Stimulated activated naive B cell treated with anti-CD40 and anti-IgM and Interleukin-4, amounts not matched to agents 10 μg/mL and 1 μg/mL and 100 μg/mL, for 72 hours (primary cell): ENCODE measurements around the gene MBD1.
A peak's percentile ranks its signal among the peaks of the same experiment; 100 is the strongest.

Source experiments
- ATAC-seq, 2 donors: fragments of 150-1000 bp; cut with Tn5 transposase; replicated peaks; 2 replicates each; pipeline ENCODE4 v1.10.0; 2021; ENCODE audit warnings: moderate library complexity in 1 of 2
- DNase-seq: peaks from one replicate; pipeline ENCODE4 v3.0.0; 2021
- H3K27ac Mint-ChIP-seq: one replicate; pipeline ENCODE4 v1.8.0; 2022; ENCODE audit warnings: mild to moderate bottlenecking, mixed read lengths
- H3K27me3 Mint-ChIP-seq, 2 donors: one replicate each; pipeline ENCODE4 v1.8.0; 2022; ENCODE audit warnings: mixed read lengths in 2 of 2
- H3K36me3 Mint-ChIP-seq, 2 donors: one replicate each; pipeline ENCODE4 v1.8.0; 2022; ENCODE audit warnings: mixed read lengths in 2 of 2, mild to moderate bottlenecking in 1 of 2
- H3K4me1 Mint-ChIP-seq, 2 donors: one replicate each; pipeline ENCODE4 v1.8.0; 2022; ENCODE audit warnings: mixed read lengths in 2 of 2, mild to moderate bottlenecking in 1 of 2
- H3K4me3 Mint-ChIP-seq, 2 donors: one replicate each; pipeline ENCODE4 v1.8.0; 2022; ENCODE audit warnings: mild to moderate bottlenecking in 2 of 2, mixed read lengths in 2 of 2, moderate library complexity in 1 of 2
- H3K9me3 Mint-ChIP-seq, 2 donors: one replicate each; pipeline ENCODE4 v1.8.0; 2022; ENCODE audit warnings: mixed read lengths in 2 of 2, mild to moderate bottlenecking in 1 of 2

Gene MBD1

DNA sequence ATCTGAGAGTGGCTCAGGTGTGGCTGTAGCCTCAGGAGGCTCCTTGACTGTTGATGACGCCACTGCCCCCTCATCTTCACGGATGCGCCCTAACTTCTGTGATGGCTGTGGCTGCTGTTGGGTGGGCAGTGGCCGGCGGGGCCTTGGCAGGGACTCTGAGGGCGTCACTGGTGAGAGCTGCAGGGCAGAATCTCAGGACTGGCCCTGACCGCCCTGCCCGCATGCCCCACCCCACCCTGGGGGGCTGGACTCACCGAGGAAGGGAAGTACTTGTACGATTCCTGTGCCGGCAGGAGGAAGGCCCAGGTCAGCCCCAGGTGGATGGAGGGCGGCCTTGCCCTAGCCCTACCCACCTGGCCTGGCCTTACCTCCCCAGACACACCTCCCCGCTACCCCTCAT is 3.7 kb upstream of the MBD1 start:
- Mint-ChIP-seq H3K4me1 (peaks cover 47 to 65% of the 10 kb centered on the region in 2 donors), H3K36me3 (peaks cover 51 to 67% of the 10 kb centered on the region in 2 donors), H3K27me3 (no peaks in the 10 kb centered on the region)

DNA sequence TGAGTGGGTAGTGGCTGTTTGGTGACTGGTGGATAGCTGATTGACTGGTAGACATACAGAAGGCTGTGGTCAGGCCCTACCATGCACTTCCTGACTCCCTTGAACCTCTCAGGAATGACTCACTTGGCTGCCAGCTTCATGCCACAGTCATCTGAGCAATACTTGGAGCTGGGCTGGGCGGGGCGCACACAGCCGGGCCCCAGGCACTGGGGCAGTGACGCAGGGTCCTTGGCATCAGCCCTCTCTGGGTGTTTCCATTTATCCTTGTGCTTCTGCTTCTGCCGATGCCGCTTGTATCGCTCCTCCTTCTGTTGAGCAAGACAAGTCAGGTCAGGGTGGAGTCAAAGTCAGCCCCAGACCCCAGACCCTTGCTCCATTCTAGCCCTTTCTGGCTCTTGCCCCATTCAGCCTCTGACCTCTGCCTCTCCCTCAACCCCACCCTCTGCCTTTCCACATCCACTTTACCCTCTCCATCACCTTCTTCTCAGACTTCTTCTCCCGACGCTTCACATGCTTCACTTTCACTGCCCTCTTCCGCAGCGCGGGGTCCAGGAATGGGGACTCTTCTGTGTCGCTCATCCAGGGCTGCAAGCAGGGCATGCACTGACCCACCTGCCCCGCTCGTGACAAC is 3.0 kb upstream of the MBD1 start:
- Mint-ChIP-seq H3K36me3 (peaks cover 51 to 68% of the 10 kb centered on the region in 2 donors), H3K9me3 (no peaks in the 10 kb centered on the region), H3K4me3 (no peak overlapping the region), H3K4me1 (peaks cover 50 to 70% of the 10 kb centered on the region in 2 donors), H3K27ac (peak overlapping the region; percentile 60), H3K27me3 (no peaks in the 10 kb centered on the region)
- no peak for ATAC-seq
- no peak for DNase-seq

More for the DNA sequence above, 3.7 kb upstream of the MBD1 start:
- Mint-ChIP-seq H3K27ac (peak overlapping the region; percentile 60), H3K4me3 (no peak overlapping the region), H3K9me3 (no peaks in the 10 kb centered on the region)
- ATAC-seq (no peak), DNase-seq (no peak)

DNA sequence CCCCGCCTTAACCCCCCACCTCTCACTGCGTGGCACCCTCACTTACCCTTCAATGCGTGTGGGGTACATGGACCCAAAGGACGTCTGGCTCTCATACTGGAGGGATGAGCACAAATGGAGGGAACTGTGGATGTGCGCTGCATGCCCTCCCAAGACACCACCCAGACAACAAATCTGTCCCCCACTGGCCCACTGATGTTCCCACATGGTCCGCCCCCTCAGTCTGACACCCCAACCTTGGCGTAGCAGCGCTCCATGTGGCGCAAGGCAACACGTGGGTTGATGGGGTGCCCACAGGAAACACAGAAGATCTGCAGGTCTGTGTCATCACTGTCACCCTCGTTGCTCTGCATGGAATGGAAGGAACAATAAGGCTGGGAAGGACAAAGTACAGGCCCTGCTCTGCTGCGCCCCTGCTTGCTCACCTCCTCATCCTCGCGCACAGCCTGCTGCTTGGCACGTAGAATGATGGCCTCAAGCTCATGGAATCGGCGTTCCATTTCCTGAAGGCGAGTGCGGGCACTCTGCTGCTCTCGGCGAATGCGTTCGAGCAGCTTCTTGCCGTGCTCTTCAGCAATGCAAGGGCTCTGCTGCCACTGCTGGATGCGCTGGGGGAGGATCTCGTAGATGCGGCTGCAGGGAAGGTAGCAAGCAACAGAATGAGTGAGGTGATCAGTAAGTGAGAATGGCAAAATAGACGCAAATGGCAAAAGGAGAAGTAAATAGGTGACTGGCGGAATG is 2.3 kb upstream of the MBD1 start:
- H3K27me3 Mint-ChIP-seq: no peaks in the 10 kb centered on the region
- H3K27ac Mint-ChIP-seq: peak overlapping the region; percentile 74
- peaks cover 51 to 74% of the 10 kb centered on the region in 2 donors for H3K36me3 Mint-ChIP-seq
- DNase-seq: no peak
- H3K4me1 Mint-ChIP-seq: peaks cover 56 to 76% of the 10 kb centered on the region in 2 donors
- ATAC-seq: no peak
- H3K9me3 Mint-ChIP-seq: no peaks in the 10 kb centered on the region
- H3K4me3 Mint-ChIP-seq: no peak overlapping the region

DNA sequence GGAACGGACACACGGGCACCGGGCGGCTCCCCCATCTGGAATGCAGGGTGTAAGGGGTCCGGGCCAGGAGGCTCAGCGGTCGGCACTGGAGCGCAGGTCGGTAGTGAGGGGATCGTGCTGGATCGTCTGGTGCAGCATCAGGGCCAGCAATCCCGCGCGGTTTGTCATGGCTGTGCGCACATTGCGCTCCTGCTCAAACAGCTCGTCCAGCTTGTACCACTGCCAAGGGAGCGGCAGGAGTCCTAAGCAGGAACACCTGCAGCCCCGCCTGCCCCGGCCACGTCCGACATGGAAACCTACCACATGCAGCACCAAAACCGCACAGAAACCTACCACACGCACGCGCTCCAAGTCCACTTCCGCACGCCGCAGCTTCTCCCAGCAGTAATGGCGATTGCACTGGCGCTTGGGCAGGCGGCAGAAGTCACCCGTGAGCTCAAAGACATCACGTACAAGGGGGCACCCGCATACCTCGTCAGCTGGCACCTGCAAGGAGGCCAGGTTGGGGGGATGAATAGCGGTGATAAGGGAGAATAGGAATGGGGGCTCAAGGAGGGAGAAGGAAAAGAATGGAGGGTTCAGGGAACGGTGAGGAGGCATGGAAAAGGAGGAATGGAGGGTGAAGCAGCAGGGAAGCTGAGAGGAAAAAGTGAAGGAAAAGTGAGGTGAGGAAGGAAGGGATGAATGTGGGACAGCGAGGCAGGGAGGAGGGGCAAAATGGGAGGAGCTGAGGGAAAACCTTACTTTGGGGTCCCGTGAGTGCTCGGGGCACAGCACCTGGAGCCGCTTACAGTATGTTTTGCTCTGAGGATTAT is 1.4 kb upstream of the MBD1 start:
- Mint-ChIP-seq H3K36me3 (peaks cover 51 to 74% of the 10 kb centered on the region in 2 donors), H3K27ac (peak overlapping the region; percentile 74), H3K27me3 (no peaks in the 10 kb centered on the region), H3K4me3 (peak overlapping the region; percentile 96 to 97), H3K4me1 (peaks cover 56 to 76% of the 10 kb centered on the region in 2 donors), H3K9me3 (no peaks in the 10 kb centered on the region)
- ATAC-seq: no peak
- DNase-seq: no peak

DNA sequence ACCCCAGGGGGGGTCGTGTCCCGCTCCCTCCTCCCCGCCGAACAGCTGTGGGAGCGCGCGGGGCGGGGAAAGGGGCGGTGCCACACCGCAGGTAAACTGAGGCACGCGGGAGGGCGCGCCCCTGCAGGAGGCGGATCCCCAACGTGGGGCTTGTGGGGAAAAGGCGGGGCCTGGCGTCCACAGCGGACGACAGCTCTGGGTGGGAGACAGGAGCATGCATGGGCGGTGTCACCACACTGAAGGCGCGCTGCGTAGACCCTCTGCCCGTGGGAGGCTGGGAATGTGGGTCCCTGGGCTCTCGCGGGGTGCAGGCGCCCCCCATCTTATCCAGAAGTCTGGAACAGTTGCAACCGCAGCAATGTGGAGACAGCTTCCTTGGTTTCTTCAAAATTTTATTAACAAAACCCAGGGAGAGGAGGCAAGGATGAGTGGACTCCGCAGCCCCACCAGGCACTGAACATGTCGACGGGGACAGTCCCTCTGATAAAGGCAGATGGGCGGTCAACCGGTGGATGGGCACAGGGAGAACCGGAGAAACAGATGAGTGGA is 723 bp upstream of the MBD1 start:
- peak overlapping the region; percentile 96 to 97 for H3K4me3 Mint-ChIP-seq
- peak overlapping the region; percentile 97 for H3K27ac Mint-ChIP-seq
- peaks cover 49 to 69% of the 10 kb centered on the region in 2 donors for H3K36me3 Mint-ChIP-seq
- ATAC-seq (no peak), DNase-seq (no peak)
- peaks cover 53 to 72% of the 10 kb centered on the region in 2 donors for H3K4me1 Mint-ChIP-seq
- H3K27me3 Mint-ChIP-seq: no peaks in the 10 kb centered on the region
- H3K9me3 Mint-ChIP-seq: no peaks in the 10 kb centered on the region

DNA sequence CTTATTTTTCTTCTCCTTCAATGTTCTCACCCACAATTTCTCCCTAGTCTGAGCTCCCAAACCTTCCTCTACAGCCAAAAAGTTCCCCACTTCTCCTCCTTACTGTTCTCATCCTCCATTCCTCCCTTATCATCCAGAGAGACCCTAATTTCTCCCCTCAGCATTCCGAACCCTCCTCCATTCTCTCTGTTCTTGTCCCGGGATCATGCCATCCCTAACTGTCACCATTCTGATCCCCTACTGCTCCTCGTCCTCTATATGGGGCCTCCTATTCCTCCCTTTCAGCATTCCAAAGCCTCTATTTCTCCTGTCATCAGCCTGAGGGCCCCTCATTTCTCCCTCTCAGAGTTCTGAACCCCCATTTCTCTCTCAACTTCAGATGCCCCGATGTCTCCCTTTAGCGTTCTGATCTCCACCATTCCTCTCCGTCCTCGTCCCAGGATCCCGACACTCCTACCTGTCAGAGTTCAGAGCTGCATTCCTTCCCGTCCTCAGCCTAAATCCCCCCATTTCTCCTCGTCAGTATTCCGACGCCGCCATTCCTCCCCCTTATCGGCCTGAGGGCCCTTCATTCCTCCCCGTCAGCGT is 522 bp downstream of the MBD1 start:
- peak overlapping the region; percentile 96 to 97 for H3K4me3 Mint-ChIP-seq
- no peaks in the 10 kb centered on the region for H3K27me3 Mint-ChIP-seq
- peaks cover 42 to 60% of the 10 kb centered on the region in 2 donors for H3K4me1 Mint-ChIP-seq
- H3K36me3 Mint-ChIP-seq: peaks cover 55 to 71% of the 10 kb centered on the region in 2 donors
- no peak for ATAC-seq
- DNase-seq: no peak
- no peaks in the 10 kb centered on the region for H3K9me3 Mint-ChIP-seq
- H3K27ac Mint-ChIP-seq: peak overlapping the region; percentile 97

DNA sequence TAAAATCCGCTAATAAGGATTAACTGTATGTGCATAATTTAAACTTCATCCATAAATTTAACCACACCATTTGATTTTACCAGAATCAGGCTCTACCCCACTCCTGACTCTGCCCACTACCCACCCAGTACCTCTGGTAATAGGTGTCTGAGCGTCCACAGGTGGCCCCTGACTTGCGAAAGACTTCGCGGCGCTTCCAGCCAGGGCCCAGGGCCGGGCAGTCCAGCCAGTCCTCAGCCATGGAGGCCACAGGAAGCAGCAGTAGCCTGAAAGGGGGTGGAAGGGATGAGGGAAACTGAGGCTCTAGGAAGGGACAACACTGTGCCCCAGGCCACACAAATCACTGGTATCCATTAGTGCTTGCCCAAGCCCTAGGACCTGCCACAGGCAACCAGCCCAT is 1.6 kb downstream of the MBD1 start:
- ATAC-seq (no peak), DNase-seq (no peak)
- H3K27ac Mint-ChIP-seq: peak overlapping the region; percentile 97
- no peaks in the 10 kb centered on the region for H3K9me3 Mint-ChIP-seq
- H3K27me3 Mint-ChIP-seq: no peaks in the 10 kb centered on the region
- peaks cover 56 to 72% of the 10 kb centered on the region in 2 donors for H3K36me3 Mint-ChIP-seq
- H3K4me1 Mint-ChIP-seq: peaks cover 44 to 53% of the 10 kb centered on the region in 2 donors
- H3K4me3 Mint-ChIP-seq: peak overlapping the region; percentile 96 to 97

DNA sequence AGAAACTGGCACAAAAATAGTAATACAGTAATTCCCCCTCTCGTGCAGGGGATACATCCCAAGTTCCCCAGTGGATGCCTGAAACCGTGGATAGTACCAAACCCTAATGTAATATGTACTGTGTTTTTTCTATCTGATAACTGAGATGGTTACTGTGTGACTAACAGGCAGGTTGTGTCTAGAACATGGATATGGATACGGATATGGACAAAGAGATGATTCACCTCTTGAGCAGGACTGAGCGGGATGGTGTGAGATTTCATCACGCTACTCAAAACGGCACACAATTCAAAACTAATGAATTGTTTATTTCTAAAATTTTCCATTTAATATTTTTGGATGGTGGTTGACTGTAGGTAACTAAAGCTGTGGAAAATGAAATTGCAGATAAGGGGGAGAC is 3.4 kb downstream of the MBD1 start:
- DNase-seq: no peak
- peaks cover 55 to 71% of the 10 kb centered on the region in 2 donors for H3K36me3 Mint-ChIP-seq

DNA sequence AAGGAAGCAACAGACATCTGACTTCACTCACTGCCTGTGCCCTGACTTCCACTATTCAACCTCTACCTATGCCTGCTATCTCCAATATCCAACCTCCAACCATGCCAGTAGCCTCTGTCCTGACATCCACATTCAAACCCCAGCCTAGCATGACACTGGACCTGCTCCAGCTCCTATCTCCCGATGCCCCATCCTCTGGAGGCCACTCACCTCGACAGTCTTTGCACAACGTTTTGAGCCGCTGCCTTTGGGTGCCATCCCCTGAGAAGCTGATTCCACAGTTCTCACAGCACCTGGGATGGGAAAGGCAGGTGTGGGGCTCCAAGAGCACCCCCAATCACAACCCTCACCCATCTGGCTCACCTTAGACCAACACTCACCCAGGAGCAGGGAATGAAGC is 4.9 kb downstream of the MBD1 start:
- Mint-ChIP-seq H3K4me1 (peaks cover 25% of the 10 kb centered on the region in 2 donors), H3K27me3 (no peaks in the 10 kb centered on the region), H3K27ac (no peak overlapping the region), H3K36me3 (peaks cover 50 to 65% of the 10 kb centered on the region in 2 donors), H3K9me3 (no peaks in the 10 kb centered on the region), H3K4me3 (no peak overlapping the region)
- ATAC-seq: no peak
- no peak for DNase-seq

More for the DNA sequence above, 3.4 kb downstream of the MBD1 start:
- Mint-ChIP-seq H3K27ac (no peak overlapping the region), H3K27me3 (no peaks in the 10 kb centered on the region), H3K4me1 (peaks cover 32 to 40% of the 10 kb centered on the region in 2 donors), H3K4me3 (no peak overlapping the region), H3K9me3 (no peaks in the 10 kb centered on the region)
- no peak for ATAC-seq

DNA sequence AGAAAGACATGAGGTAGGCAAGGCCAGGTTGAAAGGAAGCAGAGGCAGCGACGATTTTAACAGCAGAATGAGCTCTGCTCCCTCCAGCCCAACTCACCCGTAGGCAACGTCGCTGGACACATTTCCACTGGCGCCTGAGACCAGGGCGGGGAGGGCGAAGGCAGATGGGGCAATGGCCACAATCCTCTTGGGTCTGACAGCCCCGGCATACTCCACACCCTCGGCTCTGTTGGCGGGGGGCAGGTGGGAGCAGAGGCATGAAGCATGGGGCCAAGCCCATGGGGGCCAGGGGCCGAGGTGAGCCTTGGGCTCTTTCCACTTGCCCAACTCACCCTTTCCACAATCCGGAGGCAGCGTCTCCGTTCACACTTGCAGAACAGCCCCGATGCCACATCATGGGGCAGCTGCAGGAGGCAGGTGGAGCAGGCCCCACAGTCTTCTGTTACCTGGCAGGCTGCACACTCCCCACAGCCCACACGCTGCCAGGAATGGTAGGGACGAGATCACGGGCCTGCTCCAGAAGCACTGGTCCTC is 5.8 kb downstream of the MBD1 start:
- ATAC-seq (no peak), DNase-seq (no peak)
- Mint-ChIP-seq H3K9me3 (no peaks in the 10 kb centered on the region), H3K27ac (no peak overlapping the region), H3K36me3 (peaks cover 47 to 59% of the 10 kb centered on the region in 2 donors), H3K4me3 (no peak overlapping the region), H3K4me1 (peaks cover 16 to 18% of the 10 kb centered on the region in 2 donors), H3K27me3 (no peaks in the 10 kb centered on the region)

DNA sequence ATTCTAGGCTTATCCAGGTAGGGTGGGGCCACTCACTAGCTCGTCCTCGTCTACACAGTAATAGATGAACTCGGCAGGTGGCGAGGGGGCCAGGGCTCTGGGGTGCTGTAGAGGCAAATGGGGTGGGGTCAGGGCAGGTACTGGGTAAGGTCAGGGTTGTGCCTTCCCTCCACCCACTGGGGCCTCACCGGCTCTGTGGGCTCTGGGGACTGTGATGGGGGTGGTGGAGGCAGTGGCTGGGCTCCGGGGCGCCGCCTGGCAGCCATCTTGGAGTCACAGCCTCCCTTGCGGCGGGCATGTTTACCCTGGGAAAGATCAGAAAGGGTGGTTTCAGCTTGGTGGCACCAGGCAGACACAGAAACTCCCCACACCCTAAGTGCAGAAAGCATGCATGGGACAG is 6.4 kb downstream of the MBD1 start:
- Mint-ChIP-seq H3K27me3 (no peaks in the 10 kb centered on the region), H3K4me1 (peaks cover 10 to 11% of the 10 kb centered on the region in 2 donors), H3K9me3 (no peaks in the 10 kb centered on the region), H3K36me3 (peaks cover 49 to 57% of the 10 kb centered on the region in 2 donors), H3K4me3 (no peak overlapping the region), H3K27ac (no peak overlapping the region)
- DNase-seq: no peak
- no peak for ATAC-seq

DNA sequence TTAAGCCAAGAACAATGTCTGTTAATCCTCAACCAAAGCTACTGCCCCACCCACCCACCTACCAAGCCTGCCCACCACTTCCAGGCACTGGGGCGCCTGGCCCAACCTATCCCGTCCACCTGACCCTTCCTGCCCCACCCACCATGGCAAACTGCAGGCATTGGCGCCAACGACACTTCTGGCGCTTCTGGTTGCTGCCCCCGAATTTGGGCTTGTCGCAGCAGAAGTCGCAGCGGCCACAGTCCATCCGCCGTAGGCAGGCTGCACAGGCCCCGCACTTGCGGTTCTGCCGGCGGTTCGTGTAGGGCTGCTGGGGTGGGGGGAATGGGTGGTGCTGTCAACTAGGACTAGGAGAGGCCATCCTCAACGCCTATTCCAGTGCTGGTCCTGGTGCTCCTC is 7.3 kb downstream of the MBD1 start:
- peaks cover 3 to 6% of the 10 kb centered on the region in 2 donors for H3K4me1 Mint-ChIP-seq
- H3K36me3 Mint-ChIP-seq: peaks cover 52 to 58% of the 10 kb centered on the region in 2 donors
- DNase-seq (no peak), ATAC-seq (no peak)
- H3K9me3 Mint-ChIP-seq: no peaks in the 10 kb centered on the region
- H3K27ac Mint-ChIP-seq: peak overlapping the region; percentile 25
- H3K27me3 Mint-ChIP-seq: no peaks in the 10 kb centered on the region
- no peak overlapping the region for H3K4me3 Mint-ChIP-seq

DNA sequence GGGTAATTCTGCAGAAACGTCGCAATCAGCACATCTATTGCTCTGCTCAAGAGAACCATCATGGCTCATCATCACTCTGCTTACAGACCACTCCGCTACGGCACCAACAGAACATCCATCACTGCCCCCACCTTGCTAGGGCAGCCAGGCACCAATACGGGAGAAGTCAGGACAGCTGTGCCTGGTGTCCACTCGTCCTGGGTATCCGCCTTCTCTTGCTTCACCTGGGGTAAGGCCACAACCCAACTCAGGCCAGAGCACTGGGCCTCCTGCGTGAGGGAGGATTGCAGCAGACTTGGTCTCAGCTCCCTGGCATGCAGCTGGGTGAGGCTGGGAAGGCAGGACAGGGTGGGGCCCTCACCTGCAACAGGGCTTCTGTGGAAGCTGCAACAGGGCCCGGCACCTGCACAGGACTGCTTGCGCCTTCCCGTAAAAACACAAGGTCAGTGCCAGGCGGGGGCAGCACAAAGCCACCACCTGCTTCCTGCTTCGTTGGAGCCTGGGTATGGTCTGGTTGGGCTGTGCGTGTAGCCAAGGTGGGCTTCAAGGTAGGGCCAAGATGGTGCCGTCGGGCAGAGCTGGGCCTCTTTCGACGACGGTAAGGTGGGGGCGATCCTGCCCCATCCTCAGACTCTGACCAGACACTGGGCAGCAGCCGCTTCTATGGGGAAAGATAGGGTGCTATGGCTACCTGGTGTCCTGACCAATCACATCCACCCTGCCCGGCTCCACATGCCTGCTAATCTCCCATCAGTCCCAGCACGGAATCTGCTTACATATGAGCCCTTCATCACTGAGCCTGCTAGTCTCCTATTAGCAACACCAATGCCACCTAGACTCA is 7.9 kb downstream of the MBD1 start:
- H3K9me3 Mint-ChIP-seq: no peaks in the 10 kb centered on the region
- ATAC-seq (no peak), DNase-seq (no peak)
- no peak overlapping the region for H3K4me3 Mint-ChIP-seq
- H3K36me3 Mint-ChIP-seq: peaks cover 52 to 55% of the 10 kb centered on the region in 2 donors
- H3K27ac Mint-ChIP-seq: peak overlapping the region; percentile 7
- no peaks in the 10 kb centered on the region for H3K27me3 Mint-ChIP-seq
- peaks cover 4 to 5% of the 10 kb centered on the region in 2 donors for H3K4me1 Mint-ChIP-seq
